ENCODE results near the gene CILP. TPM values are rescaled to one million over a fixed set of nuclear protein-coding genes. Genes with fewer than 3 reads are reported as not detected.

Gene CILP
- total and polyA plus RNA-seq, 2 of the 13 experiments (the other 11 are each of a cell fraction or from before 2014, with no cell fraction given) = 0.03 TPM; not detected in 1

DNA sequence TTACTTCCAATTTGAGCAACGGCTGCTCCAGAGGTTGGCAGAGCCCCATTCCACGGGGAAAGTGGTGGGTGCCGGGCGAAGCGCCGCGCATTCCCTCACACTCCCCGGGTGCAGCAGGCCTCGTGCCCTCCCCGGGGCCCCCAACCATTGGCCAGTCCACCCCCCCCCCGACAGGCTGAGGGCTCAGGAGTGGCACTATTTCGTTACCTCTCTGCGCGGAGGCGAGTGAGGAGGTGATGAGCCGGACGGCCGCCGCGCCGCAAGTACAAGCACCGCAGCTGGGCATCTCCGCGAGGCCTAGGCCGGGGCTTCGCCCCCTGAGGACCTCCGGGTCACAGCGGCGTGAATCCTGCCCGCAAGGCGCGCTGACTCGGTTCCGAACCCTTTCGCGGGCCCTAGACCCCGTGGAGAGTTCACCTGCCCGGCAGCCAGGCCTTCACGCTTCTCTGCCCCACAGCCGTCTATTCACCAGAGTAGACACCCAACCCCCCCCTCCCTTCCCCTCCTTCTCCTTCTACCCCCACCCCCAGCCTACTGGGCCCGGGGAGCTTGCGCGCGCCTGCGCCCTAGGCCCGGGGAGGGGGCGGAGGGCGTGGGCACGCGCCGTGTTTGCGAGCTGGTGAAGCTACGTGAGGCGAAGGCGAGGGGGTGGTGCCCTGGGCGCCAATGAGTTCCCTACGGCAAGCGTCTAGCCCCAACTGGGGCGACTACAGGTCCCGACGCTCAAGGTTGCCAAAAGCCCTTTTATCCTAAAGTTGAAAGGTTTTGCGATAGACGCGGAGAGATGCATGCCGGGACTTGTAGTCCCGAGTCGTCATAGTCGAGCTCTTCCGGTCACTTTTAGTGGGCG lies 26.2 kb downstream of the CILP start, which contains the start of gene CLPX (continued):
- TF ChIP-seq, protein P1, sequence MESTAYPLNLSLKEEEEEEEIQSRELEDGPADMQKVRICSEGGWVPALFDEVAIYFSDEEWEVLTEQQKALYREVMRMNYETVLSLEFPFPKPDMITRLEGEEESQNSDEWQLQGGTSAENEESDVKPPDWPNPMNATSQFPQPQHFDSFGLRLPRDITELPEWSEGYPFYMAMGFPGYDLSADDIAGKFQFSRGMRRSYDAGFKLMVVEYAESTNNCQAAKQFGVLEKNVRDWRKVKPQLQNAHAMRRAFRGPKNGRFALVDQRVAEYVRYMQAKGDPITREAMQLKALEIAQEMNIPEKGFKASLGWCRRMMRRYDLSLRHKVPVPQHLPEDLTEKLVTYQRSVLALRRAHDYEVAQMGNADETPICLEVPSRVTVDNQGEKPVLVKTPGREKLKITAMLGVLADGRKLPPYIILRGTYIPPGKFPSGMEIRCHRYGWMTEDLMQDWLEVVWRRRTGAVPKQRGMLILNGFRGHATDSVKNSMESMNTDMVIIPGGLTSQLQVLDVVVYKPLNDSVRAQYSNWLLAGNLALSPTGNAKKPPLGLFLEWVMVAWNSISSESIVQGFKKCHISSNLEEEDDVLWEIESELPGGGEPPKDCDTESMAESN (CRISPR knock-in tag; conservative IDR thresholded peaks at IDR 0.05) = no peak
- TF ChIP-seq HNF4A (CRISPR knock-in tag; IDR thresholded peaks at IDR 0.05) (peak; percentile 60), ZNF713 (CRISPR knock-in tag; IDR thresholded peaks at IDR 0.05) (no peak), JUNB (CRISPR knock-in tag; IDR thresholded peaks at IDR 0.05; ENCODE audit: borderline replicate concordance) (no peak), ZFP36L1 (CRISPR knock-in tag; IDR thresholded peaks at IDR 0.05) (peak; percentile 75; the same call in 1 of the 2 replicates), ZNF782 (CRISPR knock-in tag; IDR thresholded peaks at IDR 0.05; ENCODE audit: borderline replicate concordance) (no peak), SNAI1 (CRISPR knock-in tag; IDR thresholded peaks at IDR 0.05; ENCODE audit: borderline replicate concordance) (no peak), HCFC1 (IDR thresholded peaks at IDR 0.05; ENCODE audit: low read depth, low read length) (peak; percentile 81), U2AF2 (IDR thresholded peaks at IDR 0.05; ENCODE audit: low read depth, low read length) (no peak), ZNF24 (IDR thresholded peaks at IDR 0.05) (no peak), ZNF292 (CRISPR knock-in tag; IDR thresholded peaks at IDR 0.05; ENCODE audit: borderline replicate concordance, low read depth) (peak; percentile 47; the same call in 1 of the 2 replicates), ARID2 (CRISPR knock-in tag; IDR thresholded peaks at IDR 0.05; ENCODE audit: borderline replicate concordance) (no peak), SMARCC2 (IDR thresholded peaks at IDR 0.05) (no peak), ZNF207 (IDR thresholded peaks at IDR 0.05; ENCODE audit: borderline replicate concordance) (no peak), ETV6 (CRISPR knock-in tag; conservative IDR thresholded peaks at IDR 0.05) (no peak), GFI1 (CRISPR knock-in tag; IDR thresholded peaks at IDR 0.05; ENCODE audit: borderline replicate concordance) (no peak; the same call in 1 of the 2 replicates), RBFOX2 (IDR thresholded peaks at IDR 0.05; ENCODE audit: low read depth, low read length) (peak; percentile 90), TRIM24 (CRISPR knock-in tag; IDR thresholded peaks at IDR 0.05) (no peak), ZNF337 (CRISPR knock-in tag; IDR thresholded peaks at IDR 0.05; ENCODE audit: borderline replicate concordance, low read depth) (no peak)
- TF ChIP-seq, protein P2, sequence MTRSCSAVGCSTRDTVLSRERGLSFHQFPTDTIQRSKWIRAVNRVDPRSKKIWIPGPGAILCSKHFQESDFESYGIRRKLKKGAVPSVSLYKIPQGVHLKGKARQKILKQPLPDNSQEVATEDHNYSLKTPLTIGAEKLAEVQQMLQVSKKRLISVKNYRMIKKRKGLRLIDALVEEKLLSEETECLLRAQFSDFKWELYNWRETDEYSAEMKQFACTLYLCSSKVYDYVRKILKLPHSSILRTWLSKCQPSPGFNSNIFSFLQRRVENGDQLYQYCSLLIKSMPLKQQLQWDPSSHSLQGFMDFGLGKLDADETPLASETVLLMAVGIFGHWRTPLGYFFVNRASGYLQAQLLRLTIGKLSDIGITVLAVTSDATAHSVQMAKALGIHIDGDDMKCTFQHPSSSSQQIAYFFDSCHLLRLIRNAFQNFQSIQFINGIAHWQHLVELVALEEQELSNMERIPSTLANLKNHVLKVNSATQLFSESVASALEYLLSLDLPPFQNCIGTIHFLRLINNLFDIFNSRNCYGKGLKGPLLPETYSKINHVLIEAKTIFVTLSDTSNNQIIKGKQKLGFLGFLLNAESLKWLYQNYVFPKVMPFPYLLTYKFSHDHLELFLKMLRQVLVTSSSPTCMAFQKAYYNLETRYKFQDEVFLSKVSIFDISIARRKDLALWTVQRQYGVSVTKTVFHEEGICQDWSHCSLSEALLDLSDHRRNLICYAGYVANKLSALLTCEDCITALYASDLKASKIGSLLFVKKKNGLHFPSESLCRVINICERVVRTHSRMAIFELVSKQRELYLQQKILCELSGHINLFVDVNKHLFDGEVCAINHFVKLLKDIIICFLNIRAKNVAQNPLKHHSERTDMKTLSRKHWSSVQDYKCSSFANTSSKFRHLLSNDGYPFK (CRISPR knock-in tag; IDR thresholded peaks at IDR 0.05; ENCODE audit: borderline replicate concordance) = peak; percentile 63; the same call in 1 of the 2 replicates
- TF ChIP-seq, protein P3, sequence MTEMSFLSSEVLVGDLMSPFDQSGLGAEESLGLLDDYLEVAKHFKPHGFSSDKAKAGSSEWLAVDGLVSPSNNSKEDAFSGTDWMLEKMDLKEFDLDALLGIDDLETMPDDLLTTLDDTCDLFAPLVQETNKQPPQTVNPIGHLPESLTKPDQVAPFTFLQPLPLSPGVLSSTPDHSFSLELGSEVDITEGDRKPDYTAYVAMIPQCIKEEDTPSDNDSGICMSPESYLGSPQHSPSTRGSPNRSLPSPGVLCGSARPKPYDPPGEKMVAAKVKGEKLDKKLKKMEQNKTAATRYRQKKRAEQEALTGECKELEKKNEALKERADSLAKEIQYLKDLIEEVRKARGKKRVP (CRISPR knock-in tag; IDR thresholded peaks at IDR 0.05) = no peak; a peak in 1 of 4 replicates
- TF ChIP-seq, protein P4, sequence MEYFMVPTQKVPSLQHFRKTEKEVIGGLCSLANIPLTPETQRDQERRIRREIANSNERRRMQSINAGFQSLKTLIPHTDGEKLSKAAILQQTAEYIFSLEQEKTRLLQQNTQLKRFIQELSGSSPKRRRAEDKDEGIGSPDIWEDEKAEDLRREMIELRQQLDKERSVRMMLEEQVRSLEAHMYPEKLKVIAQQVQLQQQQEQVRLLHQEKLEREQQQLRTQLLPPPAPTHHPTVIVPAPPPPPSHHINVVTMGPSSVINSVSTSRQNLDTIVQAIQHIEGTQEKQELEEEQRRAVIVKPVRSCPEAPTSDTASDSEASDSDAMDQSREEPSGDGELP (IDR thresholded peaks at IDR 0.05; ENCODE audit: borderline replicate concordance, low read depth) = 0 out of 2 replicates have a peak, but pooled peaks have one; percentile 8
